ENCODE measurements around the gene SORCS3.

SORCS3 gene

GRCh38 chr10:105104297-105104696, 463.2 kb downstream of the SORCS3 start:
- no peak for TF ChIP-seq CTCF (IDR thresholded peaks at IDR 0.05; ENCODE audit: extremely low read depth, missing control alignments)
- DNase-seq (ENCODE audit: low spot score) = no peak

- no peak for DNase-seq (ENCODE audit: low spot score)
- no peak for TF ChIP-seq CTCF (IDR thresholded peaks at IDR 0.05; ENCODE audit: extremely low read depth, missing control alignments)
Measured at GRCh38 chr10:105109164-105109563, 468.1 kb downstream of the SORCS3 start.

- no peak for TF ChIP-seq CTCF (IDR thresholded peaks at IDR 0.05; ENCODE audit: extremely low read depth, missing control alignments)
- no peak for DNase-seq (ENCODE audit: low spot score)
Measured at GRCh38 chr10:105112862-105113261, 471.8 kb downstream of the SORCS3 start.

- no peak for TF ChIP-seq CTCF (IDR thresholded peaks at IDR 0.05; ENCODE audit: extremely low read depth, missing control alignments)
- DNase-seq (ENCODE audit: low spot score) = no peak
Measured at GRCh38 chr10:105113666-105114065, 472.6 kb downstream of the SORCS3 start.

GRCh38 chr10:105121743-105122142, 480.7 kb downstream of the SORCS3 start:
- no peak for DNase-seq (ENCODE audit: low spot score)
- TF ChIP-seq CTCF (IDR thresholded peaks at IDR 0.05; ENCODE audit: extremely low read depth, missing control alignments) = no peak

- no peak for TF ChIP-seq CTCF (IDR thresholded peaks at IDR 0.05; ENCODE audit: extremely low read depth, missing control alignments)
- no peak for DNase-seq (ENCODE audit: low spot score)
Measured at GRCh38 chr10:105128111-105128510, 487.0 kb downstream of the SORCS3 start.

- DNase-seq (ENCODE audit: low spot score) = no peak
- TF ChIP-seq CTCF (IDR thresholded peaks at IDR 0.05; ENCODE audit: extremely low read depth, missing control alignments) = no peak
Measured at GRCh38 chr10:105138358-105138757, 497.3 kb downstream of the SORCS3 start.
